ENCODE data around the gene TRIM49B.
"Not testable (repeated sequence)": the region's sequence is repeated elsewhere in the genome, so short reads cannot be mapped to it uniquely, and the experiment has no call there.

Gene TRIM49B, protein sequence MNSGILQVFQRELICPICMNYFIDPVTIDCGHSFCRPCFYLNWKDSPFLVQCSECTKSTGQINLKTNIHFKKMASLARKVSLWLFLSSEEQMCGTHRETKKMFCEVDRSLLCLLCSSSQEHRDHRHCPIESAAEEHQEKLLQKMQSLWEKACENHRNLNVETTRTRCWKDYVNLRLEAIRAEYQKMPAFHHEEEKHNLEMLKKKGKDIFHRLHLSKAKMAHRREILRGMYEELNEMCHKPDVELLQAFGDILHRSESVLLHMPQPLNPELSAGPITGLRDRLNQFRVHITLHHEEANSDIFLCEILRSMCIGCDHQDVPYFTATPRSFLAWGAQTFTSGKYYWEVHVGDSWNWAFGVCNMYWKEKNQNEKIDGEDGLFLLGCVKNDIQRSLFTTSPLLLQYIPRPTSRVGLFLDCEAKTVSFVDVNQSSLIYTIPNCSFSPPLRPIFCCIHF

DNA sequence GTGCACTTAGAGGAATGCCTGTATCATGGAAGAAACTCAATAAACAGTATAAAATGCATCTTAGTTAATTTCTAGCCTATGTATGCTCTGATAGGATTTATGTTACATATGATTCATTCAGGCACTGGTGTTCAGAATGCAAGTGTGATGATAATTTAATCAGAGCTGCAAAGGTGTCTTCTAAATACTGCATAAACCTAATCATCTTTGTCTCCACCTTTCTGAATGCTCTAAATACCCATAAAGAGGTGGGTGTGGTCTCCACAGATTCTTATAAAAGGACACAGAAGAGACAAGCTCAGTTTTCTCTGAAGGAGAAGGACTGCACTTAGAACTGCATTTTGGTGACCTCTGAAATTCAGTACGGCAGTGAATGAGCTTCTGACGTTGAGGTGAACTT lies at the start of gene TRIM49B:
Gene TRIM49B (plus strand): TSS at position 301 of the 400 bp plus-strand sequence. CDS start 2,777 bp downstream, outside the sequence.
- FAIRE-seq; DNase-seq (ENCODE audit: low spot score): not testable (repeated sequence)

DNA sequence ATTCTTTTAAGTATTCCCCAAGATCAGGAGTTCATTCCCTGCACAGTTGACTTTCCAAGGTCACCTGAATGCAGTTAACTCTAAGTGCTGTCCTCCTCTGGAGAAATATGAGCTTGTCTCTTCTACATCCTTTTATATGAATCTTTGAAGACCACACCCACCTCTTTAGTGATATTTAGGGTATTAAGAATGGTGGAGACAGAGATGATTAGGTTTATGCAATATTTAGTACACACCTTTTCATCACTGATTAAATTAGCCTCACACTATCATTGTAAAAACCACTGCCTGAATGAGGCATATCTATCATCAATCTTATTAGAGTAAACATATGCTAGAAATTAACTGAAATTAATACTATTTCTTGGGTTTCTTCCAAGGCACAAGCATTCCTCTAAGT lies 44.8 kb upstream of the TRIM49B start, which contains the start of gene TRIM51G:
Gene TRIM51G (minus strand): TSS at position 101 of the 400 bp plus-strand sequence. CDS start 2,190 bp downstream, outside the sequence.
- not testable (repeated sequence) for FAIRE-seq

DNA sequence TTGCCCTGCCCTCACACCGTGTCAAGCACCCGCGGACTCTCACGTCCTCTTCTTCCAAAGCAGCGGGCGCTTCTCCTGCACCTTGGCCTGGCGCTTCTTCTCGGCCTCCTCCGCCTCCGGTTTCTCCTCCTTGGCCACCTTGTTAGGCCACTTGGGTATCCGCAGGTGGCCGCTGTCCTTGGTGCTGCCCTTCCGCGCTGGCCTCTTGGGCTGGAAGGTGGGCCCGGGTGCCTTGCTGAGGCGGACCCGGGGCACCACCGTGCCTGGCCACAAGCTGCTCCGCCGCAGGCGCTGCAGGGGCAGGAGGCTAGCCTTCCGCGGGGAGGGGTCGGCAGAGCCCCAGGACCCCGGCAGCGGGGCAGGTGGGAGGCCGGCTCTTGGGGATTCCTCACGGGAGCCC lies 19.6 kb downstream of the TRIM49B start:
- FAIRE-seq; DNase-seq (ENCODE audit: low spot score): not testable (repeated sequence)

More for the DNA sequence above, 44.8 kb upstream of the TRIM49B start, which contains the start of gene TRIM51G:
- DNase-seq (ENCODE audit: low spot score), result not testable (repeated sequence)

DNA sequence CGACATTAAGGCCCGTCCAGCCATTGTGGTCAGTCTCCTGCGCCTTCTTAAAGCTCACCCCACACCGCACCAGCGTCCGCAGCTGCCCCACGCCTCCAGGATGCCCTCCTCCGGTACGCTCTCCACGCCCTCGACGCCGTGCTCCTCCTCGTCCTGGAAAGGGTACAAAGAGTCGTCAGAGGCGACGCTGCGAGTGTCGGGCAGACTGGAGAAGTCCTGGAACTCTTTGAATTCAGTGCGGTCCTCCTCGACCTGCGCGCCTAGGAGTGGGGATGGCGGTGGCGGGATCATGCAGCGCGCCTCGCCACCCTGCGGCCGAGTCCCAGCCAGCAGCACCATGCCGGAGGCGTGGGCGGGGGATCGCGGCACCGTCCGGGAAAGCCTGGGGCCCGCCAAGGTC lies 21.2 kb downstream of the TRIM49B start:
- DNase-seq (ENCODE audit: low spot score); FAIRE-seq: not testable (repeated sequence)

DNA sequence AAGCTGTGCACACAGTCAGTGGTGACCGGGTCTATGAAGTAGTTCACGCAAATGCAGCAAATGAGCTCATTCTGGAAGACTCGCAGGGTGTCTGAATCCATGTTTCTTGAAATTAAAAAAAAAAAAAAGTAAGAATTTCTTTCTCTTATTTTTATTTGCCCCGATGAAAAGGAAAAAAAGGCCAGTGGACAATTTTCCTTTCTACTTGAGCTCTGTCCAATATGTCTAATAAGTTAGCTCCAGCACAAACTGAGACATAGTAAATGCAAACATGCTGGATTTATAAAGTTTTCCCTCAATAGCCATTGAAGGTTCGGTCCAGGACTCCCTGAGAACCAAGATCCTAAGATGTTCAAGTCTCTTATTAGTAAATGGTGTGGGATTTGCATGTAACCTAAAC lies 30.4 kb downstream of the TRIM49B start, which contains the start of gene TRIM64C:
Gene TRIM64C (minus strand): TSS at position 101 of the 400 bp plus-strand sequence. CDS start 0 bp downstream, at position 101.
- not testable (repeated sequence) for DNase-seq (ENCODE audit: low spot score)

DNA sequence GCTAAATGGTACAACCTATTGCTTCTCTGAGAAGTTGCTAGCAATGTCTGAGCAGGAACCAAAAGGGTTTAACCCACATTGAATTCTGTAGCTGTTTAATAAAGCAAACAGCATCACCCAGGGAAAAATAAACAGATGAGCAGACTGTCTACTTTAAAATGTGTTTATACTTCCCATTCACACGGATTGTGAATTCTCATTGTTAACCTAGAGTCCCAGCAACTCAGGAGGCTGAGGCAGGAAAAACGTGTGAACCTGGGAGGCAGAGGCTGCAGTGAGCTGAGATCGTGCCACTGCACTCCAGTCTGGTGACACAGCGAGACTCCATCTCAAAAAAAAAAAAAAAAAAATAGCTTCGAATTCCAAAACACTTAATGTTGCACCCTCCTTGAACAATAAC lies 41.3 kb downstream of the TRIM49B start:
- FAIRE-seq; DNase-seq (ENCODE audit: low spot score): not testable (repeated sequence)

More for the DNA sequence above, 30.4 kb downstream of the TRIM49B start, which contains the start of gene TRIM64C:
- FAIRE-seq, result not testable (repeated sequence)

Measured in RCC 7860 (cell line).